Measurements from ENCODE around the gene CD96. TPM values are rescaled to one million over a fixed set of nuclear protein-coding genes. Genes with fewer than 3 reads are reported as not detected.

CD96 gene
- total RNA-seq, 6 experiments from 2014 or later = 0.31 to 1.3 (median 0.79) TPM

DNA sequence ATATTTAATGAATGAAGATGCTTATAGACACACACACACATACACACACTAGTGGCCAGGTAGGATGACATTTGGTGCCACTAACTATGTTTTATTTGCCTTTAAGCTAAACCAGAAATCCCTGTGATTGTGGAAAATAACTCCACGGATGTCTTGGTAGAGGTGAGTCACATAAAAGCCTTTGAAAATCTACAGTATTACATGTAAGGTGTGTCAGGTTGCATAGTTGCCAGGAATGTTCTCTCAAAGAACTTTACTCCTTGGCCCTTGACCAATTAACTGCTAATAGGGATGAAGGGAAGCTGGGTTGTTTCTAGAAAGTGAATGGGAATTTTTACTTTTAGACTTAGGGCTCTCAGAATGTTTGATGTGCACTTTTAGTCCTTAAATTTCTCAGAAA, 43.2 kb downstream of the CD96 start:
- no peak for DNase-seq
- intact Hi-C loops (cut with DNase I) = no loop called here
- H3K9me3 ChIP-seq = no peaks in the 10 kb centered on the region
- ATAC-seq = peak in 2 of 4 donors; percentile 59 to 81
- 50% methylated on average over 1 of the region's 1 CpG for WGBS (ENCODE audit: insufficient coverage, low coverage, low lambda C conversion rate, missing lambda C conversion rate)
- no peaks in the 10 kb centered on the region for H3K27me3 ChIP-seq
- H3K36me3 ChIP-seq = no peaks in the 10 kb centered on the region
- H3K4me3 ChIP-seq = no peak overlapping the region
- H3K27ac ChIP-seq = no peak overlapping the region
- TF ChIP-seq, protein P1, sequence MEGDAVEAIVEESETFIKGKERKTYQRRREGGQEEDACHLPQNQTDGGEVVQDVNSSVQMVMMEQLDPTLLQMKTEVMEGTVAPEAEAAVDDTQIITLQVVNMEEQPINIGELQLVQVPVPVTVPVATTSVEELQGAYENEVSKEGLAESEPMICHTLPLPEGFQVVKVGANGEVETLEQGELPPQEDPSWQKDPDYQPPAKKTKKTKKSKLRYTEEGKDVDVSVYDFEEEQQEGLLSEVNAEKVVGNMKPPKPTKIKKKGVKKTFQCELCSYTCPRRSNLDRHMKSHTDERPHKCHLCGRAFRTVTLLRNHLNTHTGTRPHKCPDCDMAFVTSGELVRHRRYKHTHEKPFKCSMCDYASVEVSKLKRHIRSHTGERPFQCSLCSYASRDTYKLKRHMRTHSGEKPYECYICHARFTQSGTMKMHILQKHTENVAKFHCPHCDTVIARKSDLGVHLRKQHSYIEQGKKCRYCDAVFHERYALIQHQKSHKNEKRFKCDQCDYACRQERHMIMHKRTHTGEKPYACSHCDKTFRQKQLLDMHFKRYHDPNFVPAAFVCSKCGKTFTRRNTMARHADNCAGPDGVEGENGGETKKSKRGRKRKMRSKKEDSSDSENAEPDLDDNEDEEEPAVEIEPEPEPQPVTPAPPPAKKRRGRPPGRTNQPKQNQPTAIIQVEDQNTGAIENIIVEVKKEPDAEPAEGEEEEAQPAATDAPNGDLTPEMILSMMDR (IDR thresholded peaks at IDR 0.05) = no peak
- no peak for TF ChIP-seq POLR2A (IDR thresholded peaks at IDR 0.05)
- H3K4me1 ChIP-seq = no peaks in the 10 kb centered on the region

GRCh38 chr3:111588527-111588926, 46.5 kb downstream of the CD96 start:
- Histone ChIP-seq H3K36me3 (no peaks in the 10 kb centered on the region), H3K9me3 (no peaks in the 10 kb centered on the region), H3K4me3 (no peak overlapping the region), H3K27ac (no peak overlapping the region), H3K27me3 (no peaks in the 10 kb centered on the region), H3K4me1 (no peaks in the 10 kb centered on the region)
- DNase-seq = no peak
- ATAC-seq = no peak
- intact Hi-C loops (cut with DNase I) = no loop called here
- no peak for TF ChIP-seq POLR2A (IDR thresholded peaks at IDR 0.05)
- TF ChIP-seq, protein P1 (IDR thresholded peaks at IDR 0.05) = no peak

- Histone ChIP-seq H3K4me3 (no peak overlapping the region), H3K4me1 (no peaks in the 10 kb centered on the region), H3K27me3 (no peaks in the 10 kb centered on the region), H3K36me3 (no peaks in the 10 kb centered on the region), H3K27ac (no peak overlapping the region), H3K9me3 (no peaks in the 10 kb centered on the region)
- 61% methylated on average over 2 of the region's 2 CpGs for whole genome bisulfite sequencing (ENCODE audit: insufficient coverage, low coverage, low lambda C conversion rate, missing lambda C conversion rate)
- no peak for TF ChIP-seq POLR2A (IDR thresholded peaks at IDR 0.05)
- TF ChIP-seq, protein P1 (IDR thresholded peaks at IDR 0.05) = no peak
- DNase-seq (no peak), ATAC-seq (no peak)
- intact Hi-C loops (cut with DNase I) = no loop called here
Observed at GRCh38 chr3:111589303-111590142, 47.5 kb downstream of the CD96 start.

DNA sequence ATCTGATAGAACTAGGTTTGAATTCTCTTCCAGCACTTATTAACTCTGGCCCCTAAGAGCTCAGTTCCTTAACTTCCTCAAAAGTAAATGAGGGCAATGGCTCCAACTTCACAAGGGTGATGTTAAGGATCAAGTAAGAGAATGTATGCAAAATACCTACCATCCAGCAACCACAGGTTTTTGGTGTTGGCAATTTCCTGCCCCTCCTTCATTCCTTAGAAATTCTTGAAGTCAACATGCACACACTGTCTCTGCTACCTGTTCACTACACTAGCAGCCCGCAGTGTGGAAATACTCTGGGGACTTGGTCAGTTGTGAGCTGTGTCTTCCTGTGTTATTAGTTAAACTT, 48.1 kb downstream of the CD96 start:
- Histone ChIP-seq H3K27ac (no peak overlapping the region), H3K36me3 (no peaks in the 10 kb centered on the region), H3K9me3 (no peaks in the 10 kb centered on the region), H3K4me3 (no peak overlapping the region), H3K4me1 (no peaks in the 10 kb centered on the region), H3K27me3 (no peaks in the 10 kb centered on the region)
- WGBS (ENCODE audit: insufficient coverage, low coverage, low lambda C conversion rate, missing lambda C conversion rate) = 100% methylated on average over 1 of the region's 1 CpG
- DNase-seq = no peak
- intact Hi-C loops (cut with DNase I) = no loop called here
- no peak for TF ChIP-seq POLR2A (IDR thresholded peaks at IDR 0.05)
- TF ChIP-seq, protein P1 (IDR thresholded peaks at IDR 0.05) = no peak
- no peak for ATAC-seq

Data from right lobe of liver (tissue), 6 donors.